Mesothelial cell of epicardium (in vitro differentiated cells): ENCODE results near the gene GRK2. TPM values are rescaled to one million over a fixed set of nuclear protein-coding genes. Genes with fewer than 3 reads are reported as not detected.

ENCODE experiments used
- DNase-seq, 2 experiments: peaks; one replicate each; pipeline ENCODE4 v3.0.0; 2021; ENCODE audit warnings: low spot score in 2 of 2; ENCODE audit not compliant: unreplicated experiment in 2 of 2
- H3K27ac Mint-ChIP-seq: 2 replicates; pipeline ENCODE4 v1.8.0; 2021; ENCODE audit warnings: mixed read lengths
- H3K27me3 Mint-ChIP-seq: 2 replicates; pipeline ENCODE4 v1.8.0; 2021; ENCODE audit warnings: low read depth, mixed read lengths
- H3K36me3 Mint-ChIP-seq: 2 replicates; pipeline ENCODE4 v1.8.0; 2021; ENCODE audit warnings: mixed read lengths
- H3K4me1 Mint-ChIP-seq: 2 replicates; pipeline ENCODE4 v1.8.0; 2021; ENCODE audit warnings: mixed read lengths
- H3K4me3 Mint-ChIP-seq: 2 replicates; pipeline ENCODE4 v1.8.0; 2021; ENCODE audit warnings: mild to moderate bottlenecking, moderate library complexity, mixed read lengths
- H3K9me3 Mint-ChIP-seq: 2 replicates; pipeline ENCODE4 v1.8.0; 2021; ENCODE audit warnings: mixed read lengths
- CTCF ChIP-seq: fragments of 200-600 bp; sonication (generic); IDR thresholded peaks from one replicate; pipeline ENCODE4 v1.5.0; 2021; ENCODE audit warnings: antibody characterized with exemption; ENCODE audit not compliant: unreplicated experiment
- total RNA-seq: library from RNA; stranded (reverse); gene quantifications from 3 replicates; pipeline ENCODE4 v1.2.1, GENCODE V29; 2021

Gene GRK2
- total RNA-seq, 1 donor from 2014 or later = 46.4 TPM

DNA sequence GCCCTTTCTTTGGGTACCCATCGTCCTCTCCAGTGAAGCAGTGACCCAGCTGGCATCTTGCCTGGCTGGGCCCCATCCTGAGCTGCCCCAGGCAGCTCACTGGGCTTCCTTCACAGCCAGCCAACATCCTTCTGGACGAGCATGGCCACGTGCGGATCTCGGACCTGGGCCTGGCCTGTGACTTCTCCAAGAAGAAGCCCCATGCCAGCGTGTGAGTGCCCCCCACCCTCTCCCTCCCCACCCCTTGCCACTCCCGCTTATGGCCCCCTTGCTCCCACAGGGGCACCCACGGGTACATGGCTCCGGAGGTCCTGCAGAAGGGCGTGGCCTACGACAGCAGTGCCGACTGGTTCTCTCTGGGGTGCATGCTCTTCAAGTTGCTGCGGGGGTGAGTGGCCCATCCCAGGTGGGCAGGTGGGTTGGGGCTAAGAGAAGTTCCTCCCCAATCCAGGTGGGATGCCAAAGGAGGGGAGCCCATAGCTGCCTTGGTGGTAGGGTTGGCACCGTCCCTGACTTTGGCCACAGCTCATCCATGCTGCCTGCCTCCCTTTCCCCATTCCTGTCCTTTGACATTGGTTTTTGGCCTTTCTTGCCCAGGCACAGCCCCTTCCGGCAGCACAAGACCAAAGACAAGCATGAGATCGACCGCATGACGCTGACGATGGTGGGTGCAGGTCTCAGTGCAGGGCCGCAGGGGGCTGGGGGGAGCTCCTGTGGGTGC lies 16.0 kb downstream of the GRK2 start:
- DNase-seq = no peak
- H3K9me3 Mint-ChIP-seq = no peaks in the 10 kb centered on the region
- H3K27me3 Mint-ChIP-seq = no peaks in the 10 kb centered on the region
- H3K4me1 Mint-ChIP-seq = peaks cover 3% of the 10 kb centered on the region
- peaks cover 8% of the 10 kb centered on the region for H3K36me3 Mint-ChIP-seq
- no peak for TF ChIP-seq CTCF
- H3K27ac Mint-ChIP-seq = no peak overlapping the region
- H3K4me3 Mint-ChIP-seq = no peak overlapping the region

DNA sequence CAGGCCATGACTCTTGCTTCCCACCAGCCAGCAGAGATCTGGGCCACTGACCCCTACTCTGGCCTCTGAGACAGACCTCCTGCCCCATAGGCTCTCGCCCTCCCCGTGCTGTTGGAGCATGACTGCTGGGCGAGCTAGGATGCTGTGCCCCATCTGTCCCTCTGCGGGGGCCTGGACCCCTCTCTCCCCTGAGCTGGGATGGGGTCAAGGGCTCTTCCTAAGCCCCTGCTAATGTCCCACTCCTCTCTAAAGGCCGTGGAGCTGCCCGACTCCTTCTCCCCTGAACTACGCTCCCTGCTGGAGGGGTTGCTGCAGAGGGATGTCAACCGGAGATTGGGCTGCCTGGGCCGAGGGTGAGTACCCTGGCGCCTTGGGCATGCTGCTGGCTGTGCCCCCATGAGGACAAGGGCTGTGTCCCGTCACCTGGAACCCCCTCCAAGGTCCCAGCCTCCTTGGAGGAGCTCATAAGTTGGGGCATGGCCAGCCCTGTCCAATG lies 16.7 kb downstream of the GRK2 start:
- no peaks in the 10 kb centered on the region for H3K9me3 Mint-ChIP-seq
- no peak for TF ChIP-seq CTCF
- peaks cover 9% of the 10 kb centered on the region for H3K4me1 Mint-ChIP-seq
- no peaks in the 10 kb centered on the region for H3K27me3 Mint-ChIP-seq
- no peak overlapping the region for H3K27ac Mint-ChIP-seq
- peaks cover 8% of the 10 kb centered on the region for H3K36me3 Mint-ChIP-seq
- DNase-seq = no peak
- no peak overlapping the region for H3K4me3 Mint-ChIP-seq

- H3K36me3 Mint-ChIP-seq = peaks cover 8% of the 10 kb centered on the region
- H3K4me3 Mint-ChIP-seq = no peak overlapping the region
- H3K4me1 Mint-ChIP-seq = peaks cover 11% of the 10 kb centered on the region
- no peaks in the 10 kb centered on the region for H3K9me3 Mint-ChIP-seq
- no peak for TF ChIP-seq CTCF
- H3K27ac Mint-ChIP-seq = no peak overlapping the region
- no peaks in the 10 kb centered on the region for H3K27me3 Mint-ChIP-seq
- no peak for DNase-seq
These were observed 17.2 kb downstream of the GRK2 start for GRCh38 chr11:67283481-67283963.

DNA sequence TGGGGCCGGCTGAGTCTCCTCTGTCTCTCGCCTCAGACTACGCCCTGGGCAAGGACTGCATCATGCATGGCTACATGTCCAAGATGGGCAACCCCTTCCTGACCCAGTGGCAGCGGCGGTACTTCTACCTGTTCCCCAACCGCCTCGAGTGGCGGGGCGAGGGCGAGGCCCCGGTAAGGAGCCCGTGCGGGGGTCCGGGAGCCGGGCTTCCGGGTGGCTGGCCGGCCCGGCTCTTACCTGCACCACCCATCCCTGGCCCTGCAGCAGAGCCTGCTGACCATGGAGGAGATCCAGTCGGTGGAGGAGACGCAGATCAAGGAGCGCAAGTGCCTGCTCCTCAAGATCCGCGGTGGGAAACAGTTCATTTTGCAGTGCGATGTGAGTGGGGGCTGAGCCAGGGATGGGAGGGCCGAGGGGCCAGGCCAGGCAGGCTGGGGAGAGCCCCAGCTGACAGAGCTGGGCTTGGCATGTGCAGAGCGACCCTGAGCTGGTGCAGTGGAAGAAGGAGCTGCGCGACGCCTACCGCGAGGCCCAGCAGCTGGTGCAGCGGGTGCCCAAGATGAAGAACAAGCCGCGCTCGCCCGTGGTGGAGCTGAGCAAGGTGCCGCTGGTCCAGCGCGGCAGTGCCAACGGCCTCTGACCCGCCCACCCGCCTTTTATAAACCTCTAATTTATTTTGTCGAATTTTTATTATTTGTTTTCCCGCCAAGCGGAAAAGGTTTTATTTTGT lies 18.7 kb downstream of the GRK2 start:
- Mint-ChIP-seq H3K9me3 (no peaks in the 10 kb centered on the region), H3K27me3 (no peaks in the 10 kb centered on the region), H3K4me1 (peaks cover 16% of the 10 kb centered on the region), H3K4me3 (no peak overlapping the region), H3K36me3 (peaks cover 3% of the 10 kb centered on the region), H3K27ac (peak overlapping the region; percentile 30)
- no peak for TF ChIP-seq CTCF
- DNase-seq = no peak

DNA sequence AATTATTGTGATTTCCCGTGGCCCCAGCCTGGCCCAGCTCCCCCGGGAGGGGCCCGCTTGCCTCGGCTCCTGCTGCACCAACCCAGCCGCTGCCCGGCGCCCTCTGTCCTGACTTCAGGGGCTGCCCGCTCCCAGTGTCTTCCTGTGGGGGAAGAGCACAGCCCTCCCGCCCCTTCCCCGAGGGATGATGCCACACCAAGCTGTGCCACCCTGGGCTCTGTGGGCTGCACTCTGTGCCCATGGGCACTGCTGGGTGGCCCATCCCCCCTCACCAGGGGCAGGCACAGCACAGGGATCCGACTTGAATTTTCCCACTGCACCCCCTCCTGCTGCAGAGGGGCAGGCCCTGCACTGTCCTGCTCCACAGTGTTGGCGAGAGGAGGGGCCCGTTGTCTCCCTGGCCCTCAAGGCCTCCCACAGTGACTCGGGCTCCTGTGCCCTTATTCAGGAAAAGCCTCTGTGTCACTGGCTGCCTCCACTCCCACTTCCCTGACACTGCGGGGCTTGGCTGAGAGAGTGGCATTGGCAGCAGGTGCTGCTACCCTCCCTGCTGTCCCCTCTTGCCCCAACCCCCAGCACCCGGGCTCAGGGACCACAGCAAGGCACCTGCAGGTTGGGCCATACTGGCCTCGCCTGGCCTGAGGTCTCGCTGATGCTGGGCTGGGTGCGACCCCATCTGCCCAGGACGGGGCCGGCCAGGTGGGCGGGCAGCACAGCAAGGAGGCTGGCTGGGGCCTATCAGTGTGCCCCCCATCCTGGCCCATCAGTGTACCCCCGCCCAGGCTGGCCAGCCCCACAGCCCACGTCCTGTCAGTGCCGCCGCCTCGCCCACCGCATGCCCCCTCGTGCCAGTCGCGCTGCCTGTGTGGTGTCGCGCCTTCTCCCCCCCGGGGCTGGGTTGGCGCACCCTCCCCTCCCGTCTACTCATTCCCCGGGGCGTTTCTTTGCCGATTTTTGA lies 19.5 kb downstream of the GRK2 start:
- Mint-ChIP-seq H3K36me3 (peaks cover 3% of the 10 kb centered on the region), H3K27ac (no peak overlapping the region), H3K4me1 (peaks cover 17% of the 10 kb centered on the region), H3K27me3 (no peaks in the 10 kb centered on the region), H3K4me3 (no peak overlapping the region), H3K9me3 (no peaks in the 10 kb centered on the region)
- TF ChIP-seq CTCF = no peak
- no peak for DNase-seq
